Keratinocyte (primary cell): Measurements from ENCODE around the gene RYR2. TPM values are rescaled to one million over a fixed set of nuclear protein-coding genes. Genes with fewer than 3 reads are reported as not detected.

ENCODE experiments used
- DNase-seq: peaks from one replicate; pipeline ENCODE4 v3.0.0-alpha.2; 2011; ENCODE audit warnings: low read depth, missing footprints, low spot score
- FAIRE-seq: peaks from 2 replicates; lab custom pipeline; 2011; peaks lifted over from hg19 to GRCh38; lab: Jason Lieb, UNC
- H2AFZ ChIP-seq: 2 replicates; pipeline ENCODE4 v1.6.0; 2012; ENCODE audit warnings: low read length, control low read depth, inconsistent platforms; ENCODE audit not compliant: control insufficient read depth
- H3K27ac ChIP-seq: 2 replicates; pipeline ENCODE4 v1.5.1; 2011; ENCODE audit warnings: low read length; ENCODE audit not compliant: control insufficient read depth, insufficient read depth
- H3K27me3 ChIP-seq: 3 replicates; pipeline ENCODE4 v1.6.0; 2011; ENCODE audit warnings: low read length; ENCODE audit not compliant: control insufficient read depth, insufficient read depth; ENCODE audit errors: extremely low read depth
- H3K36me3 ChIP-seq, 2 experiments: 2 replicates in 1 of 2; 3 replicates in 1 of 2; pipeline ENCODE4 v1.5.1; 2011; ENCODE audit warnings: low read length in 2 of 2, mild to moderate bottlenecking in 1 of 2; ENCODE audit not compliant: control insufficient read depth in 2 of 2, insufficient read depth in 2 of 2; ENCODE audit errors: extremely low read depth in 1 of 2
- H3K4me1 ChIP-seq: 3 replicates; pipeline ENCODE4 v1.5.1; 2011; ENCODE audit warnings: low read length; ENCODE audit not compliant: control insufficient read depth, insufficient read depth; ENCODE audit errors: extremely low read depth
- H3K4me2 ChIP-seq: 3 replicates; pipeline ENCODE4 v1.6.0; 2011; ENCODE audit warnings: low read depth, low read length; ENCODE audit not compliant: control insufficient read depth, insufficient read depth; ENCODE audit errors: extremely low read depth
- H3K4me3 ChIP-seq, 3 experiments: fragments of 200-600 bp in 1 of 3; sonication (generic) in 1 of 3; 2 replicates in 2 of 3; 3 replicates in 1 of 3; pipeline ENCODE4 v1.5.1; 2011 to 2016; ENCODE audit warnings: low read length in 3 of 3, mild to moderate bottlenecking in 3 of 3, control low read depth in 2 of 3, inconsistent platforms in 1 of 3, low read depth in 1 of 3, mixed read lengths in 1 of 3, mixed run types in 1 of 3, moderate library complexity in 1 of 3; ENCODE audit not compliant: control insufficient read depth in 2 of 3, insufficient read depth in 2 of 3; ENCODE audit errors: extremely low read depth in 1 of 3
- H3K79me2 ChIP-seq: 2 replicates; pipeline ENCODE4 v1.6.0; 2012; ENCODE audit warnings: low read length; ENCODE audit not compliant: control insufficient read depth, insufficient read depth
- H3K9ac ChIP-seq: 3 replicates; pipeline ENCODE4 v1.6.0; 2011; ENCODE audit warnings: low read length; ENCODE audit not compliant: control insufficient read depth, insufficient read depth; ENCODE audit errors: extremely low read depth
- H3K9me1 ChIP-seq: 3 replicates; pipeline ENCODE4 v1.6.0; 2011; ENCODE audit warnings: low read length; ENCODE audit not compliant: control insufficient read depth, insufficient read depth; ENCODE audit errors: extremely low read depth
- H3K9me3 ChIP-seq: 2 replicates; pipeline ENCODE4 v1.5.1; 2012; ENCODE audit warnings: low read depth, low read length; ENCODE audit not compliant: control insufficient read depth
- H4K20me1 ChIP-seq: 3 replicates; pipeline ENCODE4 v1.6.0; 2011; ENCODE audit warnings: low read length; ENCODE audit not compliant: control insufficient read depth, insufficient read depth; ENCODE audit errors: extremely low read depth
- EZH2 ChIP-seq: IDR thresholded peaks from one replicate; pipeline ENCODE4 v1.6.1; 2012; ENCODE audit warnings: inconsistent platforms, mild to moderate bottlenecking, low read length, moderate library complexity
- dilution Hi-C: fragments of 300-500 bp; cut with MboI; formaldehyde crosslinking; loops from one replicate; pipeline ENCODE4 v1.7.0; 2020; ENCODE audit warnings: low sequenced_read_pairs; ENCODE audit not compliant: extremely low pct_ligation_motif_present
- polyA plus RNA-seq, 5 experiments: library from polyadenylated mRNA; depleted of rRNA in 3 of 5; stranded (reverse) in 3 of 5; stranded (forward) in 1 of 5; unstranded in 1 of 5; fragments of >200 nt; gene quantifications; 1 replicate in 1 of 5; 2 replicates in 3 of 5; 3 replicates in 1 of 5; pipeline versions ENCODE4 v1.2.1 to v1.2.3, GENCODE V29; 2011 to 2012; ENCODE audit warnings: missing spikeins in 2 of 5, low read depth in 1 of 5, low replicate concordance in 1 of 5
- TF ChIP-seq, protein P1 (sequence below), 3 experiments: IDR thresholded peaks in 1 of 3; conservative IDR thresholded peaks in 1 of 3; optimal IDR thresholded peaks in 1 of 3; 2 replicates in 2 of 3; 3 replicates in 1 of 3; pipeline versions ENCODE3 to v1.5.1; 2011; ENCODE audit warnings: low read length in 3 of 3, mild to moderate bottlenecking in 3 of 3, moderate library complexity in 2 of 3, control low read depth in 1 of 3, inconsistent platforms in 1 of 3; ENCODE audit not compliant: insufficient read depth in 2 of 3; ENCODE audit errors: extremely low read depth in 1 of 3

RYR2 gene
- polyA plus RNA-seq, 1 donor (not counting 4 experiments of a cell fraction or from before 2014, with no cell fraction given) = 0.05 TPM

- no peaks in the 10 kb centered on the region for H4K20me1 ChIP-seq
- H3K27ac ChIP-seq = no peak overlapping the region
- H3K9ac ChIP-seq = no peak overlapping the region
- no peaks in the 10 kb centered on the region for H3K9me1 ChIP-seq
- no peak overlapping the region for H3K4me3 ChIP-seq
- no peak for DNase-seq
- dilution Hi-C loops = no loop called here
- TF ChIP-seq, protein P1, sequence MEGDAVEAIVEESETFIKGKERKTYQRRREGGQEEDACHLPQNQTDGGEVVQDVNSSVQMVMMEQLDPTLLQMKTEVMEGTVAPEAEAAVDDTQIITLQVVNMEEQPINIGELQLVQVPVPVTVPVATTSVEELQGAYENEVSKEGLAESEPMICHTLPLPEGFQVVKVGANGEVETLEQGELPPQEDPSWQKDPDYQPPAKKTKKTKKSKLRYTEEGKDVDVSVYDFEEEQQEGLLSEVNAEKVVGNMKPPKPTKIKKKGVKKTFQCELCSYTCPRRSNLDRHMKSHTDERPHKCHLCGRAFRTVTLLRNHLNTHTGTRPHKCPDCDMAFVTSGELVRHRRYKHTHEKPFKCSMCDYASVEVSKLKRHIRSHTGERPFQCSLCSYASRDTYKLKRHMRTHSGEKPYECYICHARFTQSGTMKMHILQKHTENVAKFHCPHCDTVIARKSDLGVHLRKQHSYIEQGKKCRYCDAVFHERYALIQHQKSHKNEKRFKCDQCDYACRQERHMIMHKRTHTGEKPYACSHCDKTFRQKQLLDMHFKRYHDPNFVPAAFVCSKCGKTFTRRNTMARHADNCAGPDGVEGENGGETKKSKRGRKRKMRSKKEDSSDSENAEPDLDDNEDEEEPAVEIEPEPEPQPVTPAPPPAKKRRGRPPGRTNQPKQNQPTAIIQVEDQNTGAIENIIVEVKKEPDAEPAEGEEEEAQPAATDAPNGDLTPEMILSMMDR (optimal IDR thresholded peaks at IDR 0.05 in 1 of 3, IDR thresholded peaks at IDR 0.05 in 1 of 3, conservative IDR thresholded peaks at IDR 0.05 in 1 of 3; ENCODE audit: extremely low read depth in 1 of 3, insufficient read depth in 2 of 3, low read length in 3 of 3) = no peak
- no peak for TF ChIP-seq EZH2
- no peak overlapping the region for H3K4me2 ChIP-seq
- no peak overlapping the region for H2AFZ ChIP-seq
- H3K27me3 ChIP-seq = no peaks in the 10 kb centered on the region
- no peaks in the 10 kb centered on the region for H3K36me3 ChIP-seq
- no peaks in the 10 kb centered on the region for H3K79me2 ChIP-seq
- no peak for FAIRE-seq
- H3K4me1 ChIP-seq = no peaks in the 10 kb centered on the region
- no peaks in the 10 kb centered on the region for H3K9me3 ChIP-seq
Observed at GRCh38 chr1:237029240-237029639, 12.7 kb upstream of the RYR2 start.

DNA sequence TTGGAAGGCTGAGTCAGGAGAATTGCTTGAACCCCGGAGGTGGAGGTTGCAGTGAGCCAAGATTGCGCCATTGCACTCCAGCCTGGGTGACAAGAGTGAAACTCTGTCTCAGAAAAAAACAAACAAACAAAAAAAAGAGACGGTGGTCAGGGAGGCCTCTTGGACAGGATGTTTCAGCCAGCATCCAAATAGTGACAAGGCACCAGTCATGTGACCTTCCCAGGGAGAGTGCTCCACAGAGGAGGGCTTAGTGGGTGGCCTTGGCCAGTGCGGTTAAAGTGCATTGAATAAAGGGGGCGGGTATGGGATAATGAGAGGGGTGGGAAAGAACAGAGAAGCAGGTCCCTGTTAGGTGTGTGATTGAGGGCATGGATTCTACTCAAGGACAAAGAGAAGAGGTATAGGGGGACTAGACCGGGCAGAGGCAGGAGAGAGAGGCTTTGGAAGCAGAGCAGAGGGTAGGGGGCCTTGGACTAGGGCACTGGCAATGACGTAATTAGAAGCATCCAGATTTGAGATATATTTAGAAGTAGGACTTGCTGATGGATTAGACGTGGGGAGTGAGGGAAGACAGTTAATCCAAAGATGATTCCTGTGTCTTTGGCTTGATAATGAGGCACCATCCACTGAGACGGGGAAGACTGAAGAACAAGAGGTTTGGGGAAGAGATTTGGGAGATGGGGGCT lies 12.0 kb upstream of the RYR2 start:
- Histone ChIP-seq H3K36me3 (no peaks in the 10 kb centered on the region), H3K27me3 (no peaks in the 10 kb centered on the region), H4K20me1 (no peaks in the 10 kb centered on the region), H2AFZ (no peak overlapping the region), H3K27ac (no peak overlapping the region), H3K4me3 (no peak overlapping the region), H3K4me2 (no peak overlapping the region), H3K9me1 (no peaks in the 10 kb centered on the region), H3K79me2 (no peaks in the 10 kb centered on the region), H3K4me1 (no peaks in the 10 kb centered on the region), H3K9ac (no peak overlapping the region), H3K9me3 (no peaks in the 10 kb centered on the region)
- no peak for TF ChIP-seq EZH2
- TF ChIP-seq, protein P1 (optimal IDR thresholded peaks at IDR 0.05 in 1 of 3, IDR thresholded peaks at IDR 0.05 in 1 of 3, conservative IDR thresholded peaks at IDR 0.05 in 1 of 3; ENCODE audit: extremely low read depth in 1 of 3, insufficient read depth in 2 of 3, low read length in 3 of 3) = no peak
- FAIRE-seq (no peak), DNase-seq (no peak)
- dilution Hi-C loops = no loop called here
